Activated CD4-positive, alpha-beta T cell treated with anti-CD3 and anti-CD28 coated beads, Interleukin-2, amount 10 ng/mL, durations not matched to agents 7 days and 5 days (primary cell): Measurements from ENCODE around the gene RAB11FIP4. TPM values are rescaled to one million over a fixed set of nuclear protein-coding genes. Genes with fewer than 3 reads are reported as not detected.
A peak's percentile ranks its signal among the peaks of the same experiment; 100 is the strongest.

ENCODE experiments used
- CTCF ChIA-PET: fragments of 350-600 bp; sonication (Branson Sonifier 250); formaldehyde crosslinking; loops from one replicate; lab custom pipeline; 2021; ENCODE audit warnings: antibody characterized with exemption; lab: Charles Lee
- POLR2A ChIA-PET: fragments of 350-600 bp; sonication (Branson Sonifier 250); formaldehyde crosslinking; loops from one replicate; lab custom pipeline; 2021; ENCODE audit warnings: antibody characterized with exemption; lab: Charles Lee
- DNase-seq: peaks from one replicate; pipeline ENCODE4 v3.0.0-alpha.2; 2020
- H3K27ac Mint-ChIP-seq: one replicate; pipeline ENCODE4 v1.8.0; 2021; ENCODE audit warnings: mild to moderate bottlenecking, moderate library complexity, mixed read lengths
- H3K27me3 Mint-ChIP-seq: one replicate; pipeline ENCODE4 v1.8.0; 2021; ENCODE audit warnings: mixed read lengths
- H3K36me3 Mint-ChIP-seq: one replicate; pipeline ENCODE4 v1.8.0; 2021; ENCODE audit warnings: low read depth, mixed read lengths
- H3K4me1 Mint-ChIP-seq: one replicate; pipeline ENCODE4 v1.8.0; 2021; ENCODE audit warnings: mixed read lengths
- H3K4me3 Mint-ChIP-seq: one replicate; pipeline ENCODE4 v1.8.0; 2021; ENCODE audit warnings: mild to moderate bottlenecking, moderate library complexity, mixed read lengths
- H3K9me3 Mint-ChIP-seq: one replicate; pipeline ENCODE4 v1.8.0; 2021; ENCODE audit warnings: mixed read lengths
- total RNA-seq, 2 experiments: library from RNA; stranded (reverse); gene quantifications; one replicate each; pipeline ENCODE4 v1.2.3, GENCODE V29; 2021

RAB11FIP4 gene
- total RNA-seq, 2 experiments from 2014 or later = 34.4 to 35.5 TPM

DNA sequence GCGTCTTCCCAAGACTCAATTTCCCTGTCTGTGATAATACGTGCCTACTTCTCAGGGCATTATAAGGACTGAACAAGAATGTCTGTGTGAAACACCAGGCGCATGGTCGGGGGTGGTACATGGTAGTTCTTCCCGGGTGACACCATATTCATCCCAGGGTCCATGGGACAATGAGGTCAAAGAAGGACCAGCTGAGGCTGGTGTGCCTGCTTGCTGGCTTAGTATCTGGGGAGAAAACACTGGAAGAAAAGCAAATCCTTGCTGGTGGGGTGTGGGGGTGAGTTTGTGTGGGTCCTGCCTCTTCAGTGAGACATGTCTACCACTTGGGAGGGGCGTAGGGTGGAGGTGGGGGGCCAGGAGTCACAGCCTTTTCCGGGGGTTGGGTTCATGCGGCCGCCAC, 174.2 kb downstream of the RAB11FIP4 start:
- CTCF ChIA-PET = interaction anchor here (0.6 kb wide), 1 partner anchor 19 kb away, joined by 3 read pairs; no protein-coding TSS in a partner anchor
- POLR2A ChIA-PET = no interaction called here
- no peaks in the 10 kb centered on the region for H3K36me3 Mint-ChIP-seq
- peaks cover 6% of the 10 kb centered on the region for H3K4me1 Mint-ChIP-seq
- no peaks in the 10 kb centered on the region for H3K9me3 Mint-ChIP-seq
- H3K27ac Mint-ChIP-seq = peak overlapping the region; percentile 6
- no peak for DNase-seq
- no peak overlapping the region for H3K4me3 Mint-ChIP-seq
- peaks cover 4% of the 10 kb centered on the region for H3K27me3 Mint-ChIP-seq

DNA sequence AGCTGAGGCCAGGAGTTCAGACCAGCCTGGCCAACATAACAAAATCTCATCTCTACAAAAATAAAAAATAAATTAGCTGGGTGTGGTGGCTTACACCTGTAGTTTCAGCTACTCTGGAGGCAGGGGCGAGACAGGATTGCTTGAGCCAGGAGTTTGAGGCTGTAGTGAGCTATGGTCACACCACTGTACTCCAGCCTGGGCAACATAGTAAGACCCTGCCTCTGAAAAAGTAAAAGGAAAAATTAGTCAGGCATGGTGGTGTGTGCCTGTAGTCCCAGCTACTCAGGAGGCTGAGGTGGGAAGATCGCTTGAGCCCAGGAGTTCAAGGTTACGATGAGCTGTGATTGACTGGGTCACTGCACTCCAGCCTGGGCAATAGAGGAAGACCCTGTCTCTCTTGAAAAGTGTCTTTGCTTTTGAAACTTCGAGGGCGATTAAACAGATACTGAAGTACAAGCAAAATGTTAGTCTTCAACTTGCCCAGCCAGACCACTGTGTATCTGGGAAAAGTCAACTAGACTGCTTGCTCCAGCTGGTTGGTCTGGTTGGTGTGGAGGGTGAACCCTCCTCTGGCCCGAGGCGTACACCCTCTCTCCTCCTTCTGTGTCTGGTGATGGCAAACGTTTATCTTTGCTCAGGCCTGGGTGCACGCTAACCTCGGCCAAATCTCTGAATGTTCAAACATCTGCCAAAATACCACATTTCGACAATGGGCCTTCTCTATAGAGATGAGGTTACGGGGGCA, 174.9 kb downstream of the RAB11FIP4 start:
- Mint-ChIP-seq H3K27ac (no peak overlapping the region), H3K36me3 (no peaks in the 10 kb centered on the region), H3K9me3 (no peaks in the 10 kb centered on the region), H3K4me3 (no peak overlapping the region), H3K27me3 (no peaks in the 10 kb centered on the region), H3K4me1 (peaks cover 3% of the 10 kb centered on the region)
- ChIA-PET CTCF (no interaction called here), POLR2A (no interaction called here)
- no peak for DNase-seq

DNA sequence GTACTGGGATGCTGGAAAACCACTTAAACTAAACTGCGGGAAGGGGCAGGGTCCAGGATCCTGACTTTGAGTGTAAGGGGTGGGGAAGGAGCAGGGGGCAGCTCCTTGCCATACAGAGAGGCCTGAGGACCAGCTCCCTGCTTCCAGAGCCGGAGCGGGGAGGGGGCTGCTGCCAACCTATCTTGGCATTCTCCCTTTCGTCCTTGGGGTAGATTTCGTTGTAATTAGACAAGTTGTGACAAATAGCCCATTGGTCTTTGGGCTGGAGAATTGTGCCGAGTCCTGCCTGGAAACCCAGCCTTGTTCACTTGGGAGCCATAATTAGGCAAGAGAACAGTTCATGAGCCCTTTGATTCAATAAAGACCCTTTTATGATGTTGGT, 175.5 kb downstream of the RAB11FIP4 start:
- no peak overlapping the region for H3K27ac Mint-ChIP-seq
- ChIA-PET CTCF (no interaction called here), POLR2A (no interaction called here)
- no peaks in the 10 kb centered on the region for H3K36me3 Mint-ChIP-seq
- no peak overlapping the region for H3K4me3 Mint-ChIP-seq
- no peaks in the 10 kb centered on the region for H3K9me3 Mint-ChIP-seq
- DNase-seq = no peak
- no peaks in the 10 kb centered on the region for H3K27me3 Mint-ChIP-seq
- H3K4me1 Mint-ChIP-seq = no peaks in the 10 kb centered on the region

DNA sequence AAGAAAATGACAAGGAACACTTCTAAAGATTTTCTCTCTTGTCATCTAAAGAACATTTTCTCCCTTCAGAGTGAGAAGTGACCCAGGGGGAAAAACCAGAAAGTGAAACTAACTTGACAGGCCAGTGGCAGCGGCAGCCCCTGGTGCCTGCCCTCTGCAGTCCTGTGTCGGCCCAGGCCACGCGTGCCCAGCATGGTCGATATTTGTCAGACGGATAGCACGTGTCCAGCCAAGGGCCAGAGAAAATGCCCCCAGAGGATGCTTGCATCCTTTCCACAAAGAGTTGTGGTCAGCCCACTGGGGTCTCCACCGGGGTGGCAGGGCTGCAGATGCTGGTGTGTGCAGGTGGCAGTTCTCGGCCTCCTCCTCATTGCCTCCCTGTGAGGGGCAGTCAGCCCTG, 176.6 kb downstream of the RAB11FIP4 start:
- no peak overlapping the region for H3K4me3 Mint-ChIP-seq
- POLR2A ChIA-PET = no interaction called here
- H3K27ac Mint-ChIP-seq = no peak overlapping the region
- no peak for DNase-seq
- H3K4me1 Mint-ChIP-seq = no peaks in the 10 kb centered on the region
- no peaks in the 10 kb centered on the region for H3K27me3 Mint-ChIP-seq
- CTCF ChIA-PET = no interaction called here
- H3K36me3 Mint-ChIP-seq = no peaks in the 10 kb centered on the region
- H3K9me3 Mint-ChIP-seq = no peaks in the 10 kb centered on the region

DNA sequence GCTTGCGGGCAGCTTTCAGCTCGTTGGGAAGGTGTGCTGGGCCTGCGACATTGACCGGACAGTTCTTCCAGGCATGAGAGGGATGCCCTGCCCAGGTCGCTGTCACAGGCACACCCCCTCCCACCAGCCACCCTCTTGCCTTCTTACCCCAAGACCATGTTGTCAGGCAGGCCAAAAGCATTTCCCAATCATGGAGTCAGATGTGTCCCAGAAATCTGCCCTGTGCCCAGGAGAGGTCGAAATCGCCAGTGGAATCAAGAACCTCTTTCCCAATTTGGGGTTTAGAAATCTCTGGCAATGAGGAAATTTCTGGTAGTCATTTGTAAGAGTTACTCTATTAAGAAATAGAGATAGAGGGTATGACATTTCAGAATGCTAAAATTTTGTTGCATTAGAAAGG, 177.1 kb downstream of the RAB11FIP4 start:
- H3K4me1 Mint-ChIP-seq = no peaks in the 10 kb centered on the region
- no peak overlapping the region for H3K27ac Mint-ChIP-seq
- H3K4me3 Mint-ChIP-seq = no peak overlapping the region
- ChIA-PET CTCF (no interaction called here), POLR2A (no interaction called here)
- no peaks in the 10 kb centered on the region for H3K36me3 Mint-ChIP-seq
- H3K27me3 Mint-ChIP-seq = no peaks in the 10 kb centered on the region
- H3K9me3 Mint-ChIP-seq = no peaks in the 10 kb centered on the region
- DNase-seq = no peak

DNA sequence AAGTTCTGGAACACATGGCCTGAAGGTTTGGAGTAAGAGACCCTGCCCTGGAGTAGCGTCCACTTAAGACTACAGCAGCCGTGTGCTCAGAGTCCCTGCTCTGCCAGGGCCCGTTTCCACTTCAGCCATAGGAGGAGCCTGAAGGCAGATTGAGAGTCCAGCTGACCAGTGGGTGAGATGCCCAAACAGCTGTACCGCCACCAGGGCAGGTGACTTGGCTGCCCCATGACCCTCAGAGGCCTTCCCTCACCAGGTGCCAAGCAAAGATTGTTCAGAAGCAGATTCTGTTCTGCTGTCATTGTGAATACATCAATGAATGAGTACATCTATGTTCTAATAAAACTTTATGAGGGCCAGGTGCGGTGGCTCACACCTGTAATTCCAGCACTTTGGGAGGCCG, 178.8 kb downstream of the RAB11FIP4 start:
- DNase-seq = no peak
- Mint-ChIP-seq H3K36me3 (no peaks in the 10 kb centered on the region), H3K9me3 (no peaks in the 10 kb centered on the region), H3K27ac (no peak overlapping the region), H3K27me3 (no peaks in the 10 kb centered on the region), H3K4me1 (no peaks in the 10 kb centered on the region), H3K4me3 (no peak overlapping the region)
- POLR2A ChIA-PET = no interaction called here
- CTCF ChIA-PET = interaction anchor here (0.7 kb wide), 1 partner anchor 12 kb away, joined by 3 read pairs; no protein-coding TSS in a partner anchor

DNA sequence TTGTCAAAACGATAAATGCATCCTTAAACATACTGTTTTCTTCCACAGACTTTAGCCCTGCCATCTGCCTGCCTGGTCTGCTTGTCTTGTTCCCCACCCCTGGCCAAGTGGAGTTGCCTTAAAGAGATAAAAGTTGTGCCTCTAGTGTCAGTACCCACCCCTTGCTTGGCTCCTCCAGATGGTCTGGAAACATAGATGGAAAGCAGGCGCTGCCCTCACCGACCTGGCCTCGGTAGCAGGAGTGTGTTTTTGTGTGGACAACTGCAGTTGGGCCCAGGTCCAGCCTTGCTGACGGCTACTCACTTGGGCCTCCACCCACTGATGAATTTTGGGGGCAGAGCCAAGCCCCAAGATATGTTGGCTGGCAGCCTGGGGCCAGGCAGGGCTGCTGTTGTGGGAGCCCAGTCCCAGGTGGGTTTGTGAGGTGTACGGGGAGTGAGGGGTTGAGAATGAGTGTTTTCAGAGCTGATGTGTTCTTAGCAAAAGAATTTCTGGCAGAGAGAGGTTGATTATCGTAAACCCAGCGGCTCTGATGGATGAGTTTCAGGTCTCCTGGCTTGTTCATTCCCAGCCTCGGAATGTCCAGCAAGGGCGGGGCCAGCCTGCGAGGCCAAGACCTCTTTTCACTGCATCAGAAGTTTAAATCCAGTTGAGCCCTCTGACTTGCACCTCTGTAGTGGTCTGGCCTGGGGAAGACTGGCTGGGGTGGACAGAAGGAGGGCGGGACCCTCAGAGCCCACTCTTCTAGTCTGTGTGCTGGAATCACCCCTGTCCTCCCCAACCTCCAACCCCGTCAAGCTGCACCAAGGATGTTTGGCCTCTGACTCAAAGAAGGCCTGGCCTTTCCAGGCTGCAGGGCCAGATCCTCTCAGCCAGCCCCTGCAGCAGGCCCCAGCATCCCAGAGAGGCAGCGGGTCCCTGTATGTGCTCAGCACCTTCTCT, 179.7 kb downstream of the RAB11FIP4 start:
- no peak overlapping the region for H3K27ac Mint-ChIP-seq
- no peak for DNase-seq
- H3K4me3 Mint-ChIP-seq = no peak overlapping the region
- no peaks in the 10 kb centered on the region for H3K36me3 Mint-ChIP-seq
- POLR2A ChIA-PET = no interaction called here
- no peaks in the 10 kb centered on the region for H3K4me1 Mint-ChIP-seq
- no peaks in the 10 kb centered on the region for H3K27me3 Mint-ChIP-seq
- H3K9me3 Mint-ChIP-seq = no peaks in the 10 kb centered on the region
- CTCF ChIA-PET = interaction anchor here (0.7 to 1.2 kb wide), 2 partner anchors 10 to 11 kb away, joined by 3 read pairs; no protein-coding TSS in a partner anchor

DNA sequence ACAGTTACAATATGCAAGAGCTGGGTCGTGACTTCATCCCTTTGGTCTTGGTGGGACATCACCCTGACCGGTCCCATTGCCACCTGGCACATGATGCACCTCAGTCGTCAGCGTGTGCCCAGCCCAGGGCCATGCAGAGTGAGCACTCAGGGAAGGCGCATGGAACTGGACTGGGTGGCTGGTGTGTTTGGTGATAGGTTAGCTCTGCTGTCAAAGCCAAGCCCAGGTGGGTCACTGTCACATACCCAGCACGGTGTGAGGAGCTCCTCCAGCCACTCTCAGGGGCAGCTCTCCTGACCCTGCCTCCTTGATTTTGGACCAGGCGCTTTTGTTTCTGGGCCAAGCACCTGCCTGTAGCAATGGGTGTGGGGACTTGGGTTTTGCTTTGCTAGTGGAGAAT, 180.9 kb downstream of the RAB11FIP4 start:
- H3K27me3 Mint-ChIP-seq = no peaks in the 10 kb centered on the region
- no peak overlapping the region for H3K27ac Mint-ChIP-seq
- H3K9me3 Mint-ChIP-seq = no peaks in the 10 kb centered on the region
- H3K4me3 Mint-ChIP-seq = no peak overlapping the region
- ChIA-PET POLR2A (no interaction called here), CTCF (interaction anchor here (1.0 to 1.2 kb wide), 2 partner anchors 9 to 22 kb away, joined by 3 read pairs; no protein-coding TSS in a partner anchor)
- no peaks in the 10 kb centered on the region for H3K4me1 Mint-ChIP-seq
- no peaks in the 10 kb centered on the region for H3K36me3 Mint-ChIP-seq
- no peak for DNase-seq

DNA sequence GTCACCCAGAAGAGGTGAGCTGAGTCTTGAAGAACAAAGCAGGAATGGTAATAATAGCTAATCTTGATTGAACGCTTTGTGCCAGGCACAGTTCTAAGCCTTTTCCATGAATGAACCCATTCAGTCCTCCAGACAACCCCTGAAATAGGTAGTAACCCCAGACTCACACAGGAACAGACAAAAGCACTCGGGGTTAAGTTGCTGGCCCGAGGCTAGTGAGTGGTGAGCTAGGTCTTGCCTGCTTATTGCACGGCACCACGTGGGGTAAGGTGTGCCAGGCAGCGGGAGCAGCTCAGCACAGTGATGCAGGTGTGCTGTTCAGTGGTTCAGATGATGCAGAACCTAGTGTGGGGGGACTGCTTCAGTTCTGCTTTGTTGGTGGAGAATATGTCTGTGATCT, 181.6 kb downstream of the RAB11FIP4 start:
- no peaks in the 10 kb centered on the region for H3K9me3 Mint-ChIP-seq
- H3K4me3 Mint-ChIP-seq = no peak overlapping the region
- POLR2A ChIA-PET = no interaction called here
- no peak for DNase-seq
- no peaks in the 10 kb centered on the region for H3K4me1 Mint-ChIP-seq
- no peaks in the 10 kb centered on the region for H3K27me3 Mint-ChIP-seq
- no peak overlapping the region for H3K27ac Mint-ChIP-seq
- CTCF ChIA-PET = interaction anchor here (1.0 to 1.2 kb wide), 2 partner anchors 15 to 23 kb away, joined by 3 read pairs; no protein-coding TSS in a partner anchor
- H3K36me3 Mint-ChIP-seq = no peaks in the 10 kb centered on the region

DNA sequence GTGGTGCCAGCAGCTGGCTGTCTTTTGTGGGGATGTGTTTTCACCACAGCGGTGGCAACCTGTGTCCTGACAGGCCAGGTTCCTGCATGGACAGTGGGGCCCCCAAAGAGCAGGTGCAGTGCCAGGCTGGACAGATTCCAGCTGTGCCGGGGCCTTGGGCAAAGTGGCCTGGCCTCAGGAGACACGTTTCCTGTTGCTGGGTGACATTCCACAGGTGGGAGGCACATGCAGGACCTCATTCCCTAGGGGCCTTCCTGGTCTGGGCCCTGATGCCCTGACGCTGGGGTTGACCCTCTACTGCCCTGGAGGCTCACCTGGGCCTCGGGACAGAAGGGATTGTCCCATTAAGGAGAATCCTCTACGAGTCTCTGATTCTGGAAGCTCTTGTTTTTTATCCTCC, 182.4 kb downstream of the RAB11FIP4 start:
- CTCF ChIA-PET = interaction anchor here (1.2 kb wide), 1 partner anchor 16 kb away, joined by 3 read pairs; no protein-coding TSS in a partner anchor
- H3K36me3 Mint-ChIP-seq = no peaks in the 10 kb centered on the region

DNA sequence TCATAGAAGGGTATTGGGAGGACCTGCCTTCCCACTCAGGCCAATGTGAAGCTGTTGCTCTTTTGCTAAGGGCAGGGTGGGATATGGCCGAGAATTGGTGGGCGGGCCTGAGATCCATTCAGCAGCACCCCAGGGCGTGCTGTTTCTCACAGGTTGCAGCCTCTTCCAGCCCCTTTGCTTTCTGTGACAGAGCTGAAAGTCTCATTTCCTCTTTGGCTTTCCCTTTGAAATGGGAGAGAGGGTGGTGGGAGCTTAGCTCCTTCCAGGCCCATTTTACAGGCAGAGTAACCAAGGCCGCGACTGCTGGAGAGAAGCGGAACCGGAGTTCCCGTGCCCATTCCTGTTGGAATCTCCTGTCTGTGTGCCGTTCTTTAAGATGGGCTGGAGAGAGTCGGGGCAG, 183.0 kb downstream of the RAB11FIP4 start:
- Mint-ChIP-seq H3K9me3 (no peaks in the 10 kb centered on the region), H3K36me3 (no peaks in the 10 kb centered on the region), H3K27me3 (no peaks in the 10 kb centered on the region), H3K4me3 (no peak overlapping the region), H3K27ac (no peak overlapping the region), H3K4me1 (no peaks in the 10 kb centered on the region)
- DNase-seq = no peak
- CTCF ChIA-PET = no interaction called here
- POLR2A ChIA-PET = no interaction called here

More for the DNA sequence above, 182.4 kb downstream of the RAB11FIP4 start:
- POLR2A ChIA-PET = no interaction called here
- DNase-seq = no peak
- no peak overlapping the region for H3K4me3 Mint-ChIP-seq
- H3K4me1 Mint-ChIP-seq = no peaks in the 10 kb centered on the region
- H3K9me3 Mint-ChIP-seq = no peaks in the 10 kb centered on the region
- H3K27me3 Mint-ChIP-seq = no peaks in the 10 kb centered on the region
- H3K27ac Mint-ChIP-seq = no peak overlapping the region

DNA sequence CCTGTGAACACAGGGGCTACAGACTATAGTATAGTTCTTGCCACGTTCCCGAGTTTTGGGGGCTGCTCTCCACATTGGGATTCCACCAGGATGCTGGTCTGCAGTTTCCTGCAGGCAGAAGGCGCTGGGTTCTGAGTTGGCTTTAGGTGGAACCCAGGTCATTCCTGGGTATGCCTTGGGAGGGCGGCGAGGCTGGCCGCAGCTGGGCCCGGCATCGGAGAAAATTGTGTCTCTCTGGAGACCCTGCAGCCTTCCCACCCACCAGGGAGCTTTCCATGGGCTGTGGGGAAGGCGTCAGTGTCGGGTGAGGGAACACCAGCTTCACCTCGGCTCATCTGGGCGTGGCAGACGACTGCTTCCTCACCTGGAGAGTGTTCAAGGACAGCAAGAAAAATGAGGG, 183.6 kb downstream of the RAB11FIP4 start:
- Mint-ChIP-seq H3K4me3 (no peak overlapping the region), H3K9me3 (no peaks in the 10 kb centered on the region), H3K36me3 (no peaks in the 10 kb centered on the region), H3K4me1 (no peaks in the 10 kb centered on the region), H3K27ac (no peak overlapping the region), H3K27me3 (no peaks in the 10 kb centered on the region)
- ChIA-PET POLR2A (no interaction called here), CTCF (no interaction called here)
- DNase-seq = no peak

DNA sequence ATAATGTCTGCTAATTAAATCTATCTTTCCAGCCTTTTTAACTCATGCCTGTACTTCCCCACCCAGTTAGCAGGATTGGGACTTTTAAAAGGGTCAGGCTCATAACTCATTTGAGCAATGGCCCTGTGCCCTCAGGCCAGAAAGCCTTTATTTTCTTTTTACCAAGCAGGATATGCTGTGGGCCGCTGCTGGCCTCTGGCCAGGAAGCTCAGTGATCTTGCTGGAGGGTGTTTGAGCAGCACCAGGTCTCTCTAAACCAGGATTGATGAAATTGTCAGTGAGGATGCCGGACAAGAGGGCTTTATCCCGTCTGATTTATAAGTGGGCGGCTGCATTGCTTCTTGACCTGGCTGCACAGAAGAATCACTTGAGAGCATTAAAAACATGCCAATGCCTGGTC, 187.8 kb downstream of the RAB11FIP4 start:
- H3K27ac Mint-ChIP-seq = no peak overlapping the region
- no peak for DNase-seq
- H3K4me1 Mint-ChIP-seq = no peaks in the 10 kb centered on the region
- CTCF ChIA-PET = no interaction called here
- no peak overlapping the region for H3K4me3 Mint-ChIP-seq
- H3K36me3 Mint-ChIP-seq = no peaks in the 10 kb centered on the region
- POLR2A ChIA-PET = no interaction called here
- H3K9me3 Mint-ChIP-seq = no peaks in the 10 kb centered on the region
- H3K27me3 Mint-ChIP-seq = no peaks in the 10 kb centered on the region
